ENCODE data around the gene NUCB1.
A peak's percentile ranks its signal among the peaks of the same experiment; 100 is the strongest.

Gene NUCB1

DNA sequence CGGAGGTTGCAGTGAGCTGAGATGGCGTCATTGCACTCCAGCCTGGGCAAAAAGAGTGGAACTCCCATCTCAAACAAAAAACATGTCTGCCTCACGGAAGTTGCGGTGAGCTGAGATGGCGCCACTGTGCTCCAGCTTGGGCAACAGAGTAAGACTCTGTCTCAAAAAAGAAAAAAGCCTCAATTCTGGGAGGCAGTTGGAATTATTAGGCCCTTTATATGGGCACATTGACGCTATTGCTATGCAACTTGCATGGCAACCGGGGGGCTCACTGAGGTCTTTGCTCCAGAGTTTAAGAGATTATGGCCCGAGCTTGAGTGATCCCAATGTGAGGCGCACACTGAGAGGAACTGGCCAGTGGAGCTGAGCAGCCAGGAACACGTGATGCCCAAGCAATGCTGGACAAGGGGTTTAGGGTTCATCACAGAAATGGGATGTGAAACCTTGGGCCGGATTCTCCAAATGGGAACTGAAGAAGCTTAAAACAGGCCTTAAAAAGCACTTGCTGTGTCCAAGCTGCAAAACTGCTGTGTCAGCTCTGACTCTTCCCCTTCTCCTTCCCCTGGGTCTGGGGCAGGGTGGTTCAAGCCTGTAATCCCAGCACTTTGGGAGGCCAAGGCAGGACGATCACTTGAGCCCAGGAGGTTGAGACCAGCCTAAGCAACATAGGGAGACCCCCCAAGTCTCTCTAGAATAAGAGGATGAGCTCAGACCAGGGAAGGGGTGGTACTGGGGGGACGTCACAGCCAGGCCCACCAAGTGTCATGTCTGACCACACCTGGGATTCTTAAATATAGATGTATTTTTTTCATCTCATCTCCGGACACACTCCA, 67.5 kb downstream of the NUCB1 start:
- Histone ChIP-seq H2AK5ac (ENCODE audit: low read length) (no peak overlapping the region), H3K79me2 (ENCODE audit: control insufficient read depth, insufficient read depth, low read length, poor library complexity) (peaks cover 15% of the 10 kb centered on the region), H2AFZ (ENCODE audit: insufficient read depth, low read length, poor library complexity) (no peak overlapping the region), H3K9ac (ENCODE audit: low read length) (no peak overlapping the region), H3K23ac (ENCODE audit: low read length) (no peak overlapping the region), H3K18ac (ENCODE audit: low read length) (no peak overlapping the region), H3K36me3 (ENCODE audit: control insufficient read depth in 1 of 2, insufficient read depth in 2 of 2, low read length in 2 of 2) (peaks cover 37 to 38% of the 10 kb centered on the region in 2 experiments), H2BK12ac (ENCODE audit: low read length) (no peak overlapping the region), H3K4me3 (ENCODE audit: low read depth, low read length) (no peak overlapping the region), H3K4me2 (ENCODE audit: low read length) (no peak overlapping the region), H4K91ac (ENCODE audit: low read depth, low read length) (no peak overlapping the region), H3K9me3 (ENCODE audit: insufficient read depth, low read depth, low read length) (no peaks in the 10 kb centered on the region), H3K27ac (ENCODE audit: low read depth, low read length) (no peak overlapping the region), H4K8ac (ENCODE audit: low read depth, low read length) (no peak overlapping the region), H3K4ac (ENCODE audit: low read depth, low read length) (no peak overlapping the region), H3K14ac (ENCODE audit: low read length) (no peak overlapping the region), H2BK120ac (ENCODE audit: insufficient read depth, low read length, poor library complexity) (no peak overlapping the region), H3K27me3 (ENCODE audit: insufficient read depth, low read length) (no peaks in the 10 kb centered on the region), H3K79me1 (ENCODE audit: low read length) (peaks cover 25% of the 10 kb centered on the region), H4K12ac (ENCODE audit: low read depth, low read length) (no peak overlapping the region), H2BK5ac (ENCODE audit: low read depth, low read length, poor library complexity) (no peak overlapping the region), H3K4me1 (ENCODE audit: control insufficient read depth in 1 of 2, insufficient read depth in 2 of 2, low read length in 2 of 2) (peaks cover 17 to 20% of the 10 kb centered on the region in 2 experiments)
- peak; percentile 44 to 62 for DNase-seq
- no CpG with 5 or more reads among the region's 14 CpGs for WGBS (ENCODE audit: extremely low coverage, insufficient coverage, insufficient read length)

DNA sequence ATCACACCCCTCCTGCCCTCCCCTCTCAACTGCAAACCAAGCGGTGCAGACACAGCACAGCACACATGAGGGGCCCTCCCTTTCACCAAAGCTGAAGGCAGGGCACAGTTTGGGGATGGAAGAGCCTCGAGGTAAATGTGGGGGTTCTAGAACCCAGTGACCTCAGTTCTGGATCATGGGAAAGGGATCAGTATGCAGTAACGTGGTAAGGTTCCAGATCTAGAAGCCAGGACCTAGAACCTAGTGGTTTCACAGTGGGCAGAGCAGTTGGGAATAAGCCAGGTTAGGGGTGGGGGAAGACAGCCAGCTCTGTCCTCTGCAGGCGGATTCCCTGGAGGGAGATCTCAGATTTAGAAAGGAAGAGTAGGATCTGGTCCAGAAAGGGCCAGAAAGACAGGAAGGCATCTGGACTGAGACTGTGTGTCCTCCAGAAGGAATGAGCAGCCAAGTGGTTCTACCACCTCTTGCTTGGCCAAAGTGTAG, 68.1 kb downstream of the NUCB1 start:
- H4K8ac ChIP-seq (ENCODE audit: low read depth, low read length) = no peak overlapping the region
- H3K4me3 ChIP-seq (ENCODE audit: low read depth, low read length) = no peak overlapping the region
- H3K4ac ChIP-seq (ENCODE audit: low read depth, low read length) = no peak overlapping the region
- H4K91ac ChIP-seq (ENCODE audit: low read depth, low read length) = no peak overlapping the region
- H3K36me3 ChIP-seq (ENCODE audit: control insufficient read depth in 1 of 2, insufficient read depth in 2 of 2, low read length in 2 of 2) = peaks cover 40 to 43% of the 10 kb centered on the region in 2 experiments
- H3K79me2 ChIP-seq (ENCODE audit: control insufficient read depth, insufficient read depth, low read length, poor library complexity) = peaks cover 14% of the 10 kb centered on the region
- H3K27me3 ChIP-seq (ENCODE audit: insufficient read depth, low read length) = no peaks in the 10 kb centered on the region
- no peak overlapping the region for H4K12ac ChIP-seq (ENCODE audit: low read depth, low read length)
- no peak overlapping the region for H2BK120ac ChIP-seq (ENCODE audit: insufficient read depth, low read length, poor library complexity)
- no peak overlapping the region for H2AFZ ChIP-seq (ENCODE audit: insufficient read depth, low read length, poor library complexity)
- WGBS (ENCODE audit: extremely low coverage, insufficient coverage, insufficient read length) = no CpG with 5 or more reads among the region's 4 CpGs
- no peak overlapping the region for H3K18ac ChIP-seq (ENCODE audit: low read length)
- H3K27ac ChIP-seq (ENCODE audit: low read depth, low read length) = no peak overlapping the region
- no peak overlapping the region for H2AK5ac ChIP-seq (ENCODE audit: low read length)
- no peak overlapping the region for H3K23ac ChIP-seq (ENCODE audit: low read length)
- peak in 1 of 2 donors; percentile 23 for DNase-seq
- no peak overlapping the region for H2BK5ac ChIP-seq (ENCODE audit: low read depth, low read length, poor library complexity)
- no peak overlapping the region for H3K9ac ChIP-seq (ENCODE audit: low read length)
- peaks cover 14 to 17% of the 10 kb centered on the region in 2 experiments for H3K4me1 ChIP-seq (ENCODE audit: control insufficient read depth in 1 of 2, insufficient read depth in 2 of 2, low read length in 2 of 2)
- H3K9me3 ChIP-seq (ENCODE audit: insufficient read depth, low read depth, low read length) = no peaks in the 10 kb centered on the region
- no peak overlapping the region for H3K4me2 ChIP-seq (ENCODE audit: low read length)
- H3K79me1 ChIP-seq (ENCODE audit: low read length) = peaks cover 21% of the 10 kb centered on the region
- no peak overlapping the region for H2BK12ac ChIP-seq (ENCODE audit: low read length)
- no peak overlapping the region for H3K14ac ChIP-seq (ENCODE audit: low read length)

DNA sequence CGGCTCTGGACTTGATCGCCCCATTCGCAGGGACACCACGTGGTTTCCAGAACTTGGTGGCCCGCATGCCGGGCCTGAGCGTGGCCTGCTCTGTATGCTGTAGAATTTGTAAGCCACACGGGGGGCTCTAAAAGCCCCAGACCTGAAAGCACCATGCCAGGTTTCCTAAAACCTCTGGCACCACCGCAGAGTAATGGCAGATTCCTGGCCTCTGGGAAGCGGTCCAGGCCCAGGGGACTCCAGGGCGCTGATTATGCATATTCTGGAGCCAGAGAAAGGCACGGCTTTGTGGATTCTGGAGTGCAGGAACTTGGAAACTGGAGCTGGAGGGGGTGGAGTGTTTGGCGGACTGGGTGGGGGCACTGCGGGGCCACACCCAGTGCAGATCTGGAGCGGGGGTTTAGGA, 68.7 kb downstream of the NUCB1 start:
- H3K27ac ChIP-seq (ENCODE audit: low read depth, low read length) = no peak overlapping the region
- H3K4me1 ChIP-seq (ENCODE audit: control insufficient read depth in 1 of 2, insufficient read depth in 2 of 2, low read length in 2 of 2) = peaks cover 10 to 12% of the 10 kb centered on the region in 2 experiments
- no peak overlapping the region for H4K12ac ChIP-seq (ENCODE audit: low read depth, low read length)
- no peak overlapping the region for H3K9ac ChIP-seq (ENCODE audit: low read length)
- no peaks in the 10 kb centered on the region for H3K27me3 ChIP-seq (ENCODE audit: insufficient read depth, low read length)
- WGBS (ENCODE audit: extremely low coverage, insufficient coverage, insufficient read length) = no CpG with 5 or more reads among the region's 15 CpGs
- no peak overlapping the region for H2AK5ac ChIP-seq (ENCODE audit: low read length)
- H3K23ac ChIP-seq (ENCODE audit: low read length) = no peak overlapping the region
- H3K14ac ChIP-seq (ENCODE audit: low read length) = no peak overlapping the region
- H2AFZ ChIP-seq (ENCODE audit: insufficient read depth, low read length, poor library complexity) = no peak overlapping the region
- DNase-seq = no peak
- no peak overlapping the region for H3K4me2 ChIP-seq (ENCODE audit: low read length)
- H3K79me1 ChIP-seq (ENCODE audit: low read length) = peaks cover 16% of the 10 kb centered on the region
- H2BK120ac ChIP-seq (ENCODE audit: insufficient read depth, low read length, poor library complexity) = no peak overlapping the region
- no peaks in the 10 kb centered on the region for H3K9me3 ChIP-seq (ENCODE audit: insufficient read depth, low read depth, low read length)
- no peak overlapping the region for H2BK12ac ChIP-seq (ENCODE audit: low read length)
- peaks cover 10% of the 10 kb centered on the region for H3K79me2 ChIP-seq (ENCODE audit: control insufficient read depth, insufficient read depth, low read length, poor library complexity)
- H3K4me3 ChIP-seq (ENCODE audit: low read depth, low read length) = no peak overlapping the region
- no peak overlapping the region for H3K4ac ChIP-seq (ENCODE audit: low read depth, low read length)
- H3K18ac ChIP-seq (ENCODE audit: low read length) = no peak overlapping the region
- H4K91ac ChIP-seq (ENCODE audit: low read depth, low read length) = no peak overlapping the region
- no peak overlapping the region for H2BK5ac ChIP-seq (ENCODE audit: low read depth, low read length, poor library complexity)
- H3K36me3 ChIP-seq (ENCODE audit: control insufficient read depth in 1 of 2, insufficient read depth in 2 of 2, low read length in 2 of 2) = peaks cover 44 to 45% of the 10 kb centered on the region in 2 experiments
- H4K8ac ChIP-seq (ENCODE audit: low read depth, low read length) = no peak overlapping the region

DNA sequence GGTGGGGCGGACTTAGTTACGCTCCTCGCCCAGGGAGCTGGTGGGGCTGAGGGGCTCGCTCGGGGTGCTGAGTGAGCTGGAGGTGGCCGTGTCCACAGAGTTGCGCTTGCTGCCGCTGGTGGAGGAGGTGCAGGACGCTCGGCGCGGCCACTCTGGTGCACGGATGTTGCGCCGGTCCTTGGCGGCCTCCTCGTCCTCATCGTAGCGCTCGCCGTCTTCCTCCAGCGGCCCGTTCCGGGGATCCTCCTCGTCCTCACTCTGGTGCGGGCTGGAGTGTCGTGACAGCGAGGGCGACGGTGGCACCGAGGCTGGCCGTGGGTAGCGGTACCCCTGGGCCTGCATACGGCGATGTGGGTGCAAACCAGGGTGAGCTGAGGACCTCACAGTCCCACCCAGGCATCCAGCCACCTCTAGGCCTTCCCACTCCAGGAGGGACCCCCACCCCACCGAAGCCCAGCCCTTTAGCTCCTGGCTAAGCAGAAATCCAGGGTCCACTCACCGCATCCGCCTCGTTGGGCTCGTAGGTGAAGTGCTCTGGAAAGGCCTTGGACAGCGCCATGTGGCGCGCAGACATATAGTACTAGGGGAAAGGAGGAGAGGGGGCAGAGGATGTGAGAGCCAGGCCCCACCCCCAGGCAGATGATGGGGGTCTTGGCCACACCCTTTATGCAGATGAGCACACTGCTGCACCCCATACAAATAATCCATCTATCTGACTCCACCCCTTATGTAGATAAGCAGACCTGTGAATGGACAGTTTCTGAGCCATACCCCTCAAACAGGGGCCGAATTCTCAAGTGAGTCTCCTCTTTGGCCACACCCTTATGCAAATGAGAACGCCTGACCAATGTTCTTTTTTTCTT, 69.4 kb downstream of the NUCB1 start:
- no peak overlapping the region for H3K23ac ChIP-seq (ENCODE audit: low read length)
- no CpG with 5 or more reads among the region's 45 CpGs for WGBS (ENCODE audit: extremely low coverage, insufficient coverage, insufficient read length)
- H3K9me3 ChIP-seq (ENCODE audit: insufficient read depth, low read depth, low read length) = no peaks in the 10 kb centered on the region
- no peak overlapping the region for H4K91ac ChIP-seq (ENCODE audit: low read depth, low read length)
- H3K27me3 ChIP-seq (ENCODE audit: insufficient read depth, low read length) = no peaks in the 10 kb centered on the region
- H3K4me1 ChIP-seq (ENCODE audit: control insufficient read depth in 1 of 2, insufficient read depth in 2 of 2, low read length in 2 of 2) = peaks cover 3 to 5% of the 10 kb centered on the region in 2 experiments
- no peak overlapping the region for H2BK5ac ChIP-seq (ENCODE audit: low read depth, low read length, poor library complexity)
- no peak overlapping the region for H3K27ac ChIP-seq (ENCODE audit: low read depth, low read length)
- no peak overlapping the region for H2AK5ac ChIP-seq (ENCODE audit: low read length)
- no peak for DNase-seq
- H3K4me2 ChIP-seq (ENCODE audit: low read length) = no peak overlapping the region
- H3K79me2 ChIP-seq (ENCODE audit: control insufficient read depth, insufficient read depth, low read length, poor library complexity) = peaks cover 7% of the 10 kb centered on the region
- H3K18ac ChIP-seq (ENCODE audit: low read length) = no peak overlapping the region
- H3K4ac ChIP-seq (ENCODE audit: low read depth, low read length) = no peak overlapping the region
- H3K4me3 ChIP-seq (ENCODE audit: low read depth, low read length) = no peak overlapping the region
- H3K36me3 ChIP-seq (ENCODE audit: control insufficient read depth in 1 of 2, insufficient read depth in 2 of 2, low read length in 2 of 2) = peaks cover 51 to 52% of the 10 kb centered on the region in 2 experiments
- no peak overlapping the region for H3K14ac ChIP-seq (ENCODE audit: low read length)
- no peak overlapping the region for H3K9ac ChIP-seq (ENCODE audit: low read length)
- no peak overlapping the region for H4K12ac ChIP-seq (ENCODE audit: low read depth, low read length)
- no peak overlapping the region for H4K8ac ChIP-seq (ENCODE audit: low read depth, low read length)
- H2BK120ac ChIP-seq (ENCODE audit: insufficient read depth, low read length, poor library complexity) = no peak overlapping the region
- H3K79me1 ChIP-seq (ENCODE audit: low read length) = peaks cover 9% of the 10 kb centered on the region
- no peak overlapping the region for H2BK12ac ChIP-seq (ENCODE audit: low read length)
- no peak overlapping the region for H2AFZ ChIP-seq (ENCODE audit: insufficient read depth, low read length, poor library complexity)

All from trophoblast cell (in vitro differentiated cells and primary cell).